CD14-positive monocyte (primary cell): Measurements from ENCODE around the gene ELMO3. TPM values are rescaled to one million over a fixed set of nuclear protein-coding genes. Genes with fewer than 3 reads are reported as not detected.

Source experiments
- DNase-seq, 3 donors: peaks; one replicate each; pipeline ENCODE4 v3.0.0-alpha.2; 2011 to 2022
- H2AFZ ChIP-seq: 2 replicates; pipeline ENCODE4 v1.6.0; 2012; ENCODE audit warnings: mild to moderate bottlenecking, low read depth, low read length, inconsistent platforms; ENCODE audit not compliant: insufficient read depth, poor library complexity, severe bottlenecking
- H3K27ac ChIP-seq, 2 donors: 1 replicate in 1 of 2; 2 replicates in 1 of 2; pipeline ENCODE4 v1.5.1; 2012 to 2013; ENCODE audit warnings: low read length in 2 of 2, control low read depth in 1 of 2, inconsistent platforms in 1 of 2, low read depth in 1 of 2, mild to moderate bottlenecking in 1 of 2
- H3K27me3 ChIP-seq, 2 donors: one replicate each; pipeline versions ENCODE4 v1.6.0 to v1.6.1; 2011 to 2013; ENCODE audit warnings: low read length in 2 of 2; ENCODE audit not compliant: control insufficient read depth in 2 of 2, insufficient read depth in 2 of 2
- H3K36me3 ChIP-seq, 2 donors: replicated peaks in 1 of 2; 1 replicate in 1 of 2; 2 replicates in 1 of 2; pipeline versions ENCODE4 v1.5.1 to v1.6.1; 2012 to 2013; ENCODE audit warnings: low read length in 2 of 2, control low read depth in 1 of 2, inconsistent platforms in 1 of 2, mild to moderate bottlenecking in 1 of 2; ENCODE audit not compliant: insufficient read depth in 2 of 2, control insufficient read depth in 1 of 2
- H3K4me1 ChIP-seq, 2 donors: 1 replicate in 1 of 2; 2 replicates in 1 of 2; pipeline versions ENCODE4 v1.5.1 to v1.6.1; 2012 to 2013; ENCODE audit warnings: low read length in 2 of 2, control low read depth in 1 of 2, inconsistent platforms in 1 of 2, mild to moderate bottlenecking in 1 of 2, moderate library complexity in 1 of 2; ENCODE audit not compliant: insufficient read depth in 2 of 2, control insufficient read depth in 1 of 2
- H3K4me2 ChIP-seq: replicated peaks from 2 replicates; pipeline ENCODE3; 2012; ENCODE audit warnings: low read length, moderate library complexity, mild to moderate bottlenecking; ENCODE audit not compliant: poor library complexity, severe bottlenecking; ENCODE audit errors: extremely low read depth
- H3K4me3 ChIP-seq, 3 experiments: fragments of 200-600 bp in 1 of 3; sonication (generic) in 1 of 3; replicated peaks in 1 of 3; 1 replicate in 2 of 3; 2 replicates in 1 of 3; pipeline ENCODE4 v1.5.1; 2011 to 2013; ENCODE audit warnings: low read length in 3 of 3, mild to moderate bottlenecking in 3 of 3, control low read depth in 2 of 3, low read depth in 2 of 3, inconsistent platforms in 1 of 3, moderate library complexity in 1 of 3
- H3K79me2 ChIP-seq: 2 replicates; pipeline ENCODE4 v1.6.0; 2012; ENCODE audit warnings: mild to moderate bottlenecking, control low read depth, inconsistent platforms, low read length, moderate library complexity; ENCODE audit not compliant: insufficient read depth
- H3K9ac ChIP-seq: 2 replicates; pipeline ENCODE4 v1.6.0; 2017; ENCODE audit warnings: low read length, mild to moderate bottlenecking; ENCODE audit not compliant: insufficient read depth, poor library complexity, severe bottlenecking
- H3K9me3 ChIP-seq, 2 donors: replicated peaks in 1 of 2; 1 replicate in 1 of 2; 2 replicates in 1 of 2; pipeline versions ENCODE4 v1.5.1 to v1.6.1; 2012 to 2013; ENCODE audit warnings: low read length in 2 of 2, control low read depth in 1 of 2; ENCODE audit not compliant: control insufficient read depth in 1 of 2, insufficient read depth in 1 of 2
- H4K20me1 ChIP-seq: 2 replicates; pipeline ENCODE4 v1.6.0; 2012; ENCODE audit warnings: mild to moderate bottlenecking, low read length, control low read depth, moderate library complexity; ENCODE audit not compliant: insufficient read depth
- H3K27ac Mint-ChIP-seq, 7 donors: one replicate each; pipeline ENCODE4 v1.8.0; 2020; ENCODE audit warnings: mild to moderate bottlenecking in 7 of 7, mixed read lengths in 7 of 7, moderate library complexity in 6 of 7, inconsistent platforms in 2 of 7
- H3K27me3 Mint-ChIP-seq, 3 donors: one replicate each; pipeline ENCODE4 v1.8.0; 2021 to 2022; ENCODE audit warnings: low read depth in 3 of 3, mild to moderate bottlenecking in 3 of 3, mixed read lengths in 3 of 3, moderate library complexity in 3 of 3, inconsistent platforms in 1 of 3
- H3K36me3 Mint-ChIP-seq, 2 donors: one replicate each; pipeline ENCODE4 v1.8.0; 2020; ENCODE audit warnings: mixed read lengths in 2 of 2, inconsistent platforms in 1 of 2, mild to moderate bottlenecking in 1 of 2
- H3K4me1 Mint-ChIP-seq: one replicate; pipeline ENCODE4 v1.8.0; 2020; ENCODE audit warnings: mild to moderate bottlenecking, mixed read lengths
- H3K4me3 Mint-ChIP-seq, 2 donors: one replicate each; pipeline ENCODE4 v1.8.0; 2020; ENCODE audit warnings: mild to moderate bottlenecking in 2 of 2, mixed read lengths in 2 of 2, moderate library complexity in 1 of 2
- H3K9me3 Mint-ChIP-seq, 7 donors: one replicate each; pipeline ENCODE4 v1.8.0; 2020 to 2022; ENCODE audit warnings: mixed read lengths in 7 of 7, mild to moderate bottlenecking in 6 of 7, moderate library complexity in 6 of 7, inconsistent platforms in 2 of 7
- CTCF ChIP-seq: fragments of 200-600 bp; IDR thresholded peaks from one replicate; pipeline ENCODE4 v1.8.0; 2022; ENCODE audit warnings: antibody characterized with exemption, mild to moderate bottlenecking
- WGBS: methylation state at CpG from one replicate; pipeline ENCODE4 v1.1.5; 2013; ENCODE audit warnings: missing lambda C conversion rate; ENCODE audit not compliant: insufficient coverage; 5-methylcytosine and 5-hydroxymethylcytosine counted together
- intact Hi-C, 2 donors: fragments of 100-400 bp; cut with micrococcal nuclease; formaldehyde crosslinking; loops; one replicate each; pipeline versions ENCODE4 v1.15.0 to v1.15.1; 2023
- polyA plus RNA-seq, 3 donors: library from polyadenylated mRNA; depleted of rRNA in 1 of 3; unstranded in 2 of 3; stranded (reverse) in 1 of 3; fragments of 300-500 nt in 2 of 3; fragments of >200 nt in 1 of 3; fragmentation: Illumina TruSeq in 2 of 3; gene quantifications; 1 replicate in 2 of 3; 2 replicates in 1 of 3; pipeline ENCODE4 v1.2.3, GENCODE V29; 2012 to 2021

Gene ELMO3
- polyA plus RNA-seq, 3 donors: 0.15 to 7.0 TPM; not detected in 1

DNA sequence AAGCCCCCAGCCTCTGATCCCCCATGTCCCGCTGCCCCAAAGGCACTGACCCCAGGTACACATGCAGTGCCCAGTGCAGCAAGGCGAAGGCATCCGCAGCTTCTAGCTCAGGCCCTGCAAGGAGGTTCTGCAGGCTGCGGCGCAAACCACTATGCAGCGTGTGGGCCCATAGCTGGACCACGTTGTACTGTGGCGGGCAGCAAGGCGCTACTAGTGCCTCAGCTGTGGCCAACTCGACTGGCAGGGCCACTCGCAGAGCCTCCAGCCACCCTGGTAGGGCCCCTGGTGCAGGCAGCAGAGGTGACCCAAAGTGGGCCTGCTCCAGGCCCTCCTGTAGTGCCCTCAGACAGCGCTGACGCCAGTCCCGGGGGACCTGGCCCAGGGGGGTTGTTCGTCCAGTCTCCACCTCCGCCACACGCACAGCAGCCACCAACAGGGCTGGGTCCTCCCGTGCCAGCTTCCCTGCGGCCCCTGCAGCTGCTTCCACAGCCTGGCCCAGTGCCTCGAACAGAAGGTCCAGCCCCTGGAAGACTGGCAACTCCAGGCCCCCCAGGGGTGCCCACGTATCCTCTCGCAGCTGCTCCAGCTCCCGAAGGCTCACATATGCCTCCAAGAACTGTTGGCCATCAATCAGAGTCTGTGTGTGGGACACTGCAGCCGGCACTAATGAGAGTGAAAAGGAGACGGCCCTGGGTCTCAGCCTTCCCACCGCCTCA, 11.6 kb upstream of the ELMO3 start:
- DNase-seq: no peak
- H3K4me3 ChIP-seq: no peak overlapping the region
- peaks cover 2% of the 10 kb centered on the region for H4K20me1 ChIP-seq
- peaks cover 7 to 29% (median 18%) of the 10 kb centered on the region in 3 donors for H3K27me3 Mint-ChIP-seq
- H3K27ac Mint-ChIP-seq: no peak overlapping the region
- H3K4me3 Mint-ChIP-seq: no peak overlapping the region
- H3K27me3 ChIP-seq: peaks cover 0 to 8% of the 10 kb centered on the region in 2 donors
- peaks cover 9% of the 10 kb centered on the region for H3K79me2 ChIP-seq
- peaks cover 34 to 38% of the 10 kb centered on the region in 2 donors for H3K4me1 ChIP-seq
- no peak overlapping the region for H3K9ac ChIP-seq
- H3K27ac ChIP-seq: no peak overlapping the region
- no peak overlapping the region for H3K4me2 ChIP-seq
- H2AFZ ChIP-seq: no peak overlapping the region
- peaks cover 0 to 5% (median 2%) of the 10 kb centered on the region in 7 donors for H3K9me3 Mint-ChIP-seq
- peaks cover 2% of the 10 kb centered on the region in 2 donors for H3K36me3 Mint-ChIP-seq
- no peaks in the 10 kb centered on the region for H3K9me3 ChIP-seq
- H3K4me1 Mint-ChIP-seq: peaks cover 21% of the 10 kb centered on the region
- TF ChIP-seq CTCF: no peak
- 94% methylated on average over 26 of the region's 26 CpGs for WGBS
- intact Hi-C loops: no loop called here
- H3K36me3 ChIP-seq: no peaks in the 10 kb centered on the region

- Mint-ChIP-seq H3K27ac (no peak overlapping the region), H3K4me3 (no peak overlapping the region), H3K4me1 (peaks cover 30% of the 10 kb centered on the region), H3K27me3 (peaks cover 7 to 29% (median 18%) of the 10 kb centered on the region in 3 donors), H3K36me3 (peaks cover 2 to 4% of the 10 kb centered on the region in 2 donors), H3K9me3 (peaks cover 0 to 5% (median 2%) of the 10 kb centered on the region in 7 donors)
- no peak overlapping the region for H3K4me2 ChIP-seq
- H2AFZ ChIP-seq: no peak overlapping the region
- H3K4me3 ChIP-seq: no peak overlapping the region
- H3K27ac ChIP-seq: no peak overlapping the region
- intact Hi-C loops: no loop called here
- H3K27me3 ChIP-seq: peaks cover 0 to 8% of the 10 kb centered on the region in 2 donors
- H3K9ac ChIP-seq: no peak overlapping the region
- no peak for TF ChIP-seq CTCF
- H3K9me3 ChIP-seq: no peaks in the 10 kb centered on the region
- DNase-seq: no peak
- H3K4me1 ChIP-seq: peaks cover 34 to 38% of the 10 kb centered on the region in 2 donors
- WGBS: 88% methylated on average over 4 of the region's 4 CpGs
- H3K79me2 ChIP-seq: peaks cover 14% of the 10 kb centered on the region
- H4K20me1 ChIP-seq: peaks cover 12% of the 10 kb centered on the region
- no peaks in the 10 kb centered on the region for H3K36me3 ChIP-seq
These were observed 10.6 kb upstream of the ELMO3 start for GRCh38 chr16:67188323-67188722.
